Loucy (cell line): ENCODE data around the gene RAB44.

Experiments used
- CTCF ChIP-seq: fragments of 200-600 bp; sonication (generic); conservative IDR thresholded peaks from 2 replicates; pipeline ENCODE4 v1.5.1; 2014; ENCODE audit warnings: mild to moderate bottlenecking, antibody characterized with exemption, low read length
- EZH2phosphoT487 ChIP-seq: fragments of 200-600 bp; IDR thresholded peaks from 2 replicates; pipeline ENCODE4 v1.6.1; 2018; ENCODE audit warnings: antibody characterized with exemption, mild to moderate bottlenecking, moderate library complexity, borderline replicate concordance

- TF ChIP-seq CTCF = no peak
- TF ChIP-seq EZH2phosphoT487 = no peak
These were observed 10.7 kb upstream of the RAB44 start for GRCh38 chr6:36686668-36687513.
